IPS DF 6.9 (cell line): ENCODE data around the gene SERPINA5.

Experiments
- DNase-seq: peaks from one replicate; pipeline ENCODE4 v3.0.0-alpha.2; 2013; ENCODE audit warnings: low read depth, low spot score
- H3K27ac ChIP-seq: one replicate; pipeline ENCODE4 v1.5.1; 2013; ENCODE audit warnings: low read length, control low read depth
- H3K27me3 ChIP-seq: 2 replicates; pipeline ENCODE4 v1.6.1; 2013; ENCODE audit warnings: mild to moderate bottlenecking, low read length; ENCODE audit not compliant: control insufficient read depth, insufficient read depth
- H3K36me3 ChIP-seq: 2 replicates; pipeline ENCODE4 v1.6.1; 2013; ENCODE audit warnings: low read length; ENCODE audit not compliant: control insufficient read depth, insufficient read depth
- H3K4me1 ChIP-seq: 2 replicates; pipeline ENCODE4 v1.6.1; 2013; ENCODE audit warnings: low read length; ENCODE audit not compliant: control insufficient read depth, insufficient read depth
- H3K4me3 ChIP-seq: 2 replicates; pipeline ENCODE4 v1.5.1; 2013; ENCODE audit warnings: mild to moderate bottlenecking, low read length
- H3K9me3 ChIP-seq: 2 replicates; pipeline ENCODE4 v1.6.1; 2013; ENCODE audit warnings: low read length, inconsistent platforms; ENCODE audit not compliant: control insufficient read depth, insufficient read depth
- WGBS: extraction: QIAGEN DNeasy Blood & Tissue Kit; methylation state at CpG from one replicate; pipeline ENCODE4 v1.1.7; 2013; ENCODE audit warnings: mixed read lengths, missing lambda C conversion rate; ENCODE audit not compliant: insufficient read length, insufficient coverage; 5-methylcytosine and 5-hydroxymethylcytosine counted together

Gene SERPINA5

DNA sequence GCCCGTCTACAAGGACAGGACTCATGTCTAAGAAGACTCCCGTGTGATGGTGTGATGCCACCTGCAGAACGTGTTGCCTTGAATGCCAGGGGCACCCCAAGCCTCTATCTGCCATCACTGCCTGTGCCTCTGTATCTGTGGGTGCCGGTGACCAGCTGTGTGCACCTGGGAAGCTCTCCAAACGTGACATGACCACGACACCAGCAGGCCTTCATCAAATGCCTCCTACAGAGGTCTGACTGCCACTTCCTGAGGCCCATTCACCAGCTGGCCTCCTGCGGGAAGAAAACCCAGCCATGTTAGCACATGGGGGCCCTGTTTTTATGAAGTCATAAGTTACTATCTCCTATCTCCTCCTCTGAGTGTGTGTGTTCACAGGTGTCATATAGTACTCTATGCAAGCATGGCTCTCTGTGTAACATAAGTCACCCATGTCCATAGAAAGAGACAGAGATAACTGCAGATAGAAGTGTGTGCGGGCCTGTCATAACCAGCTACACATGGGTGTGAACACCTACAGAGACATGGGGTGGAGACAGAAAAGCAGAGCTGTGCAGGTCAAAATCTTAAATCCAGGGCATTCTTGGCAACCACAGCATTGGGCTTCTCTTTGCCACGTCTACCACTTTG is 38.3 kb upstream of the SERPINA5 start:
- no peaks in the 10 kb centered on the region for H3K9me3 ChIP-seq
- no peaks in the 10 kb centered on the region for H3K27me3 ChIP-seq
- no CpG with 5 or more reads among the region's 9 CpGs for WGBS
- H3K36me3 ChIP-seq = no peaks in the 10 kb centered on the region
- no peak overlapping the region for H3K27ac ChIP-seq
- DNase-seq = no peak
- no peak overlapping the region for H3K4me3 ChIP-seq
- peaks cover 3% of the 10 kb centered on the region; the same call in 1 of the 2 replicates for H3K4me1 ChIP-seq

DNA sequence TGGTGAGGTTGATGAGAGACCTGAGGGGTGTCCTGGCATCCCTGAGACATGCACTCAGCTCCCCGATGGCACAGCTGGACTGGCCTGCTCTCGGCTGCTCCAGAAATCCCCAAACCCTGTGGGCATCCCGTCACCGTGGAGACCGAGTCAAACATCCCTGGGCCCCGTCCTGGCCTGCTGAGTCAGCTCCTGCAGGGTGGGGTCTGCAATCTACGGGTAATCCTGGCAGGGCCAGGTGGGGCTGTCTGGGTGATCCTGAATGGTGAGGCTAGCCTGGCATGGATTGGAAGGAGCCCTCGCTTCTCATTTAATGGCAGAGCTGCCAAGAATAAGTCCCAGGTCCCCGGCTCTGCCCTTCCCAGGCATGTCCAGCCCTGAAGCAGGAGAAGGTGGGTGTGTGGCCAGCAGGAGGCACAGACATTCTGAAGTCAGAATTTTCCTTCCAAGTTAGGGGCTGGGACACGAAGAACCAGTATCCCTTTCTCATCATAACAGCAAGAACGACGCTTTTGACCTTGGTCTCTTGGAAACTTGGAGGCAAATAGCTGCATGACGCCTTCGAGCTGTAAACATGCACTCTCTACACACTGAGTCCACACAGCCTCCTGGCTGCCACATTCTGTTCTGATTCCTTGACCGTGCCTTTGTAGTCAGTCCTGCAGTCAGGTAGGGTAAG is 37.6 kb upstream of the SERPINA5 start:
- H3K27me3 ChIP-seq = no peaks in the 10 kb centered on the region
- no peaks in the 10 kb centered on the region for H3K9me3 ChIP-seq
- no peak overlapping the region for H3K4me3 ChIP-seq
- H3K4me1 ChIP-seq = peaks cover 3% of the 10 kb centered on the region; the same call in 1 of the 2 replicates
- no peak for DNase-seq
- H3K36me3 ChIP-seq = no peaks in the 10 kb centered on the region
- no CpG with 5 or more reads among the region's 15 CpGs for WGBS
- H3K27ac ChIP-seq = no peak overlapping the region

DNA sequence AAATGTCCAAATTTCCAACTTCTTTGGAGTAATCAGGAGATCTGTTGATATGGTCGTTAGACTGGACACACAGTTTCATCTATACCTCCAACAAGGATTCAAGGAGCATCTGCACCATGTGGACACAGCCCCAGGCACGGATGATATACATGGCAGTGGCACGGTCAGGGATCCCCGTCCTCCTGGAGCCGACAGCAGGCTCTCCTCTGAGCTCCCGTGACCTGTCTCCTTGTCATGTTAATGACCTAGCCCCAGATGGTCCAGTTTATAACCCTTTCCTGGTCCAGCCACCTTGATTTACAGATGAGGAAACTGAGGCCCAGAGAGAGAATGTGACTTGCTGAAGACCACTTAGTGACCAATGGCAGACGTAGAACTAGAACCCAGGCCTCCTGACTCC is 36.5 kb upstream of the SERPINA5 start:
- no CpG with 5 or more reads among the region's 7 CpGs for WGBS
- Histone ChIP-seq H3K27ac (no peak overlapping the region), H3K4me1 (peaks cover 3% of the 10 kb centered on the region; the same call in 1 of the 2 replicates), H3K4me3 (no peak overlapping the region), H3K9me3 (no peaks in the 10 kb centered on the region), H3K36me3 (no peaks in the 10 kb centered on the region), H3K27me3 (no peaks in the 10 kb centered on the region)
- DNase-seq = no peak

- H3K9me3 ChIP-seq = no peaks in the 10 kb centered on the region
- DNase-seq = no peak
- no peak overlapping the region for H3K4me3 ChIP-seq
- H3K27ac ChIP-seq = no peak overlapping the region
- H3K36me3 ChIP-seq = no peaks in the 10 kb centered on the region
- WGBS = no CpG with 5 or more reads among the region's 15 CpGs
- peaks cover 3% of the 10 kb centered on the region; the same call in 1 of the 2 replicates for H3K4me1 ChIP-seq
- H3K27me3 ChIP-seq = no peaks in the 10 kb centered on the region
These were observed 35.9 kb upstream of the SERPINA5 start for GRCh38 chr14:94545131-94545841.

DNA sequence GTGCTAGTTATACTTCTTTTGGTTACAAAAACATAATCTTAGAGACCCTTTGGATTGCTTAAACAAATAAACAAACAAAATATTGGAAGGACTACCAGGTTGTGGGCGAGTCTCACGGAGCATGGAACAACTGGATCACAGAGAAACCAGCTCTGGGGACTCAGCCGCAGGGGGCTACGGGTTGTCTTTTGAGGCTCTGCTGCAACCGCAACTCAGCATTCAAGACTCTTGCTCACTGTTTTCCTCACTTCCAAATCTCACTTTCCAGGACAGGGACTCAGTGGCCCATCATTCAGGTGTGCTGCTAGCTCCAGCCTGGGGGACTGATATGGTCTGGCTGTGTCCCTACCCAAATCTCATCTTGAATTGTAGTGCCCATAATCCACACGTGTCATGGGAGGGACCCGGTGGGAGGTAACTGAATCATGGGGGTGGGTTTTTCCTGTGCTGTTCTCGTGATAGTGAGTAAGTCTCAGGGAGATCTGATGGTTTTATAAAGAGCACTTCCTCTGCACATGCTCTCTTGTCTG is 34.0 kb upstream of the SERPINA5 start:
- WGBS = no CpG with 5 or more reads among the region's 8 CpGs

GRCh38 chr14:94547726-94548125 is 33.5 kb upstream of the SERPINA5 start:
- no peaks in the 10 kb centered on the region for H3K36me3 ChIP-seq
- WGBS = no CpG with 5 or more reads among the region's 4 CpGs
- no peak overlapping the region for H3K4me3 ChIP-seq
- H3K27me3 ChIP-seq = no peaks in the 10 kb centered on the region
- H3K4me1 ChIP-seq = peaks cover 3% of the 10 kb centered on the region; the same call in 1 of the 2 replicates
- no peak for DNase-seq
- no peaks in the 10 kb centered on the region for H3K9me3 ChIP-seq
- no peak overlapping the region for H3K27ac ChIP-seq

More for the DNA sequence above, 34.0 kb upstream of the SERPINA5 start:
- H3K27me3 ChIP-seq = no peaks in the 10 kb centered on the region
- no peaks in the 10 kb centered on the region for H3K36me3 ChIP-seq
- H3K27ac ChIP-seq = no peak overlapping the region
- peaks cover 3% of the 10 kb centered on the region; the same call in 1 of the 2 replicates for H3K4me1 ChIP-seq
- no peak overlapping the region for H3K4me3 ChIP-seq
- no peaks in the 10 kb centered on the region for H3K9me3 ChIP-seq
- no peak for DNase-seq

DNA sequence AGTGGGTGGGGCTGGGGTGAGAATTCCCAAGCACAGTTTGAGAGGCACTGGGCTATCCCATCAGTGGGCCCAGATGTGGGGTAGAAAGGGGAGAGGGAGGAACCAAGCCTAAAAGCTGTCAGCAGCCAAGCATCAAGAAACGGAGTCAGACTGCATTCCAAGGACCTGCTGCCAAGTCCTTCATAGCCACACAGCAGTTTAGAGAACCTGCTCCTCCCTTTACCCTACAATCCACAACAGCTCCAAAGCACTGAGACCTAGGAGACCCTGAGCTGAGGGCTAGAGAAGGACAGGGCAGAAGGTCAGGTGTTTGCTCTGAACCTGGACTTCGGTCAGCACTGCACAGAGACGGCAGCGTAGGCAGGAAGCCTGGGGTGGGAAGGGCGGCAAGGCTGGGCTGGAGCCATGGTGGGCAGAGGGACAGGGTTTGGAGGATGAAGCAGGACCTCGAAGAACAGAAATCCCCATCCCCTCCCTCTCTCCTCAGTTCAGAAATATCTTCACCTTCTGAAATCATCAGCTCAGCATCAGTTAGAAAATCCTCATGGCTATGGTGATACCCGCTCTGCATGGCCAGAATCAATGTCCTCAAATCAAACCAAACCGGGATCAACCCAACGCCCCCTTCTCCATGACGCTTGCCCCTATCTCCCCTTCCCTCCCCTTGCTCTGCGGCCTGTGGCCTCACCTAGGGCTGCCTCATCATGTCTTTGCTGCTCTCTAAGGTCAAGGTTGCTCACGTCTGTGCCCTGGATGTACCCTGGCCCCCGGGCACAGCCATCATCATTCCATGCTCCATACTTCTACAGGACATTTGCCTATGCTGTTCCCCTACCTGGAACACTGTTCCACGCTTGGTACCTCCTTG is 32.9 kb upstream of the SERPINA5 start:
- Histone ChIP-seq H3K27ac (no peak overlapping the region), H3K4me3 (no peak overlapping the region), H3K9me3 (no peaks in the 10 kb centered on the region), H3K4me1 (peaks cover 3% of the 10 kb centered on the region; the same call in 1 of the 2 replicates), H3K36me3 (no peaks in the 10 kb centered on the region), H3K27me3 (no peaks in the 10 kb centered on the region)
- no peak for DNase-seq
- no CpG with 5 or more reads among the region's 14 CpGs for WGBS

DNA sequence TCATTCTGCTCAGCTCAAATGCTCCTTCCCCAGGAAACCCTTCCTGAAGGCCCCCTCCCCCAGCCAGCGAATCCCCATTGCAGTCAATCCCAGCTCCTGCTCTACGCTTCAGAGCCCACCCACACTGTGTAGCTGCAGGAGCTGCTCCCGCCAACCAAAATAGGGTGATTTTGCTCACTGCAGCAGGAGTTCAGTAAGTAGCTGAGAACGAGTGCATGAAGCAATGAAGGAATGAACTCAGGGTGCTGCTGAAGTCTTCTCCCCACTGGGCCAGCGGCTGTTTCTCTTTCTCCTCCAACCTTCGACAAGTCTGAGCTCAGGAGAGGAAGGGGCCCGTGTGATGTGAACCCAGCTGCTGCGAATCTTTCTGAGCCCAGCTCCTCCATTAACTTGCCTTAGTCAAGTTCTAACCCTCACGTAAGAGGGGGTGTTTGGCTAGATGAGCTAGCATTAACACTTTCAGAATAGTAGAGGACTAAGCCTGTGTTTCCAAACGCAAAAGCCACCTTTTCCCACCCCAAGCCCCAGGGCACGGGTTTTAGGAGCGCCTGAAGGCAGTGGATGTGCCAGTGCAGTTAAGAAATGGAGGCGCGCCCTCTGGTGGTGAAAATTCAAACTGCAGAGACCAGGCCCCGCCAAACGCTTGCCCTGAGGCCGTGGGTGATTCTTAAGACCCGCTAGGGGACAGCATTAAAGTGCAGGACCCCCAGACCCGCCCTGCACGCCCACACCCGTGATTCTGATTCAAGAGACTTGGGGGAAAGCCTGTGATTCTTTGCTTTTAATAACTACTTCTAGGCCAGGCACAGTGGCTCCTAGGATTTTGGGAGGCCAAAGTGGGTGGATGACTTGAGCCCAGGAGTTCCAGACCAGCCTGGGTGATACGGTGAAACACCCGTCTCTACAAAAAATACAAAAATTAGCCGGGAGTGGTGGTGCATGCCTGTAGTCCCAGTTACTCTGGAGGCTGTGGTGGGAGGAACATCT is 31.9 kb upstream of the SERPINA5 start:
- peaks cover 1% of the 10 kb centered on the region; the same call in 1 of the 2 replicates for H3K4me1 ChIP-seq
- no peak overlapping the region for H3K27ac ChIP-seq
- no peak overlapping the region for H3K4me3 ChIP-seq
- no peaks in the 10 kb centered on the region for H3K27me3 ChIP-seq
- H3K9me3 ChIP-seq = no peaks in the 10 kb centered on the region
- H3K36me3 ChIP-seq = no peaks in the 10 kb centered on the region
- peak; percentile 35 for DNase-seq
- no CpG with 5 or more reads among the region's 24 CpGs for WGBS

- H3K27me3 ChIP-seq = no peaks in the 10 kb centered on the region
- no peak overlapping the region for H3K4me3 ChIP-seq
- no peaks in the 10 kb centered on the region for H3K4me1 ChIP-seq
- H3K36me3 ChIP-seq = no peaks in the 10 kb centered on the region
- H3K9me3 ChIP-seq = no peaks in the 10 kb centered on the region
- WGBS = no CpG with 5 or more reads among the region's 8 CpGs
- H3K27ac ChIP-seq = no peak overlapping the region
- DNase-seq = no peak
These were observed 31.2 kb upstream of the SERPINA5 start for GRCh38 chr14:94550041-94550440.
